ENCODE results near the gene TPPP2. TPM values are rescaled to one million over a fixed set of nuclear protein-coding genes. Genes with fewer than 3 reads are reported as not detected.
A peak's percentile ranks its signal among the peaks of the same experiment; 100 is the strongest.

Gene TPPP2
- total and polyA plus RNA-seq, 2 donors (not counting 1 experiment from before 2014, with no cell fraction given) = not detected

- H3K36me3 ChIP-seq (replicated peaks in 1 of 2; ENCODE audit: control extremely low read depth in 1 of 2, control insufficient read depth in 1 of 2, extremely low read depth in 1 of 2, insufficient read depth in 2 of 2, low read length in 1 of 2) = no peaks in the 10 kb centered on the region
- H2AFZ ChIP-seq (ENCODE audit: insufficient read depth, low read depth, low read length, poor library complexity, severe bottlenecking) = no peak overlapping the region
- H3K27ac Mint-ChIP-seq = no peak overlapping the region
- no peak for DNase-seq
- intact Hi-C loops (cut with micrococcal nuclease) = no loop called here
- peaks cover 12 to 23% of the 10 kb centered on the region in 2 donors for H3K4me1 ChIP-seq (ENCODE audit: control insufficient read depth in 2 of 2, insufficient read depth in 2 of 2, low read length in 2 of 2)
- H3K27ac ChIP-seq (ENCODE audit: low read length in 2 of 2) = no peak overlapping the region
- TF ChIP-seq EZH2 (IDR thresholded peaks at IDR 0.05; ENCODE audit: borderline replicate concordance, insufficient read depth, low read depth, low read length, poor library complexity, severe bottlenecking) = no peak
- no peak for TF ChIP-seq CTCF (IDR thresholded peaks at IDR 0.05)
- peak overlapping the region; percentile 93 for H3K4me3 Mint-ChIP-seq
- ATAC-seq (ENCODE audit: low read depth) = no peak
- H3K9ac ChIP-seq (ENCODE audit: low read length) = no peak overlapping the region
- no peaks in the 10 kb centered on the region for H3K9me3 ChIP-seq (ENCODE audit: control extremely low read depth in 1 of 3, control insufficient read depth in 2 of 3, insufficient read depth in 1 of 3, low read length in 2 of 3)
- H3K4me1 Mint-ChIP-seq = peaks cover 19% of the 10 kb centered on the region
- no peak overlapping the region for H3K4me3 ChIP-seq (ENCODE audit: control extremely low read depth in 1 of 5, extremely low read depth in 1 of 5, insufficient read depth in 1 of 5, low read depth in 2 of 5, low read length in 4 of 5)
- POLR2A ChIA-PET = no interaction called here
- peak overlapping the region; percentile 99 for H3K4me2 ChIP-seq (replicated peaks; ENCODE audit: low read depth, low read length, poor library complexity, severe bottlenecking)
- CTCF ChIA-PET = interaction anchor here (1.0 to 2.9 kb wide), 5 partner anchors 8 to 81 kb away, joined by 3 to 23 read pairs (median 9); no protein-coding TSS in a partner anchor
- H3K27me3 ChIP-seq (replicated peaks in 1 of 4; ENCODE audit: control extremely low read depth in 1 of 4, control insufficient read depth in 3 of 4, insufficient read depth in 4 of 4, low read length in 3 of 4) = peaks cover 0 to 30% (median 8%) of the 10 kb centered on the region in 4 experiments
- 70% methylated on average over 6 of the region's 7 CpGs for WGBS (ENCODE audit: insufficient coverage)
- no peaks in the 10 kb centered on the region for H3K9me3 Mint-ChIP-seq (ENCODE audit: insufficient read depth)
- H3K27me3 Mint-ChIP-seq = peaks cover 19% of the 10 kb centered on the region
- no peaks in the 10 kb centered on the region for H4K20me1 ChIP-seq (ENCODE audit: control insufficient read depth, insufficient read depth, low read length, poor library complexity, severe bottlenecking)
- H3K79me2 ChIP-seq (ENCODE audit: control insufficient read depth, insufficient read depth, low read length) = no peaks in the 10 kb centered on the region
Measured at GRCh38 chr14:21023174-21023573, 6.8 kb upstream of the TPPP2 start.

GRCh38 chr14:21023817-21024584 lies 6.0 kb upstream of the TPPP2 start:
- H3K4me1 Mint-ChIP-seq = peaks cover 19% of the 10 kb centered on the region
- peak overlapping the region; percentile 78 for H3K9ac ChIP-seq (ENCODE audit: low read length)
- peaks cover 0 to 30% (median 8%) of the 10 kb centered on the region in 4 experiments for H3K27me3 ChIP-seq (replicated peaks in 1 of 4; ENCODE audit: control extremely low read depth in 1 of 4, control insufficient read depth in 3 of 4, insufficient read depth in 4 of 4, low read length in 3 of 4)
- WGBS (ENCODE audit: insufficient coverage) = 46% methylated on average over 6 of the region's 17 CpGs
- TF ChIP-seq CTCF (IDR thresholded peaks at IDR 0.05) (no peak), EZH2 (IDR thresholded peaks at IDR 0.05; ENCODE audit: borderline replicate concordance, insufficient read depth, low read depth, low read length, poor library complexity, severe bottlenecking) (no peak)
- ATAC-seq (ENCODE audit: low read depth) (no peak), DNase-seq (peak; percentile 34)
- peaks cover 12 to 23% of the 10 kb centered on the region in 2 donors for H3K4me1 ChIP-seq (ENCODE audit: control insufficient read depth in 2 of 2, insufficient read depth in 2 of 2, low read length in 2 of 2)
- peak overlapping the region; percentile 99 for H3K4me2 ChIP-seq (replicated peaks; ENCODE audit: low read depth, low read length, poor library complexity, severe bottlenecking)
- H3K9me3 ChIP-seq (ENCODE audit: control extremely low read depth in 1 of 3, control insufficient read depth in 2 of 3, insufficient read depth in 1 of 3, low read length in 2 of 3) = no peaks in the 10 kb centered on the region
- peak overlapping the region; percentile 97 for H2AFZ ChIP-seq (ENCODE audit: insufficient read depth, low read depth, low read length, poor library complexity, severe bottlenecking)
- H3K27ac Mint-ChIP-seq = peak overlapping the region; percentile 67
- no peaks in the 10 kb centered on the region for H3K9me3 Mint-ChIP-seq (ENCODE audit: insufficient read depth)
- H3K4me3 ChIP-seq (ENCODE audit: control extremely low read depth in 1 of 5, extremely low read depth in 1 of 5, insufficient read depth in 1 of 5, low read depth in 2 of 5, low read length in 4 of 5) = peak overlapping the region in 4 of 5 experiments; percentile 69 to 86 (median 80)
- no peaks in the 10 kb centered on the region for H3K36me3 ChIP-seq (replicated peaks in 1 of 2; ENCODE audit: control extremely low read depth in 1 of 2, control insufficient read depth in 1 of 2, extremely low read depth in 1 of 2, insufficient read depth in 2 of 2, low read length in 1 of 2)
- POLR2A ChIA-PET = interaction anchor here (0.7 kb wide), 1 partner anchor 47 kb away, joined by 3 read pairs; no protein-coding TSS in a partner anchor
- peaks cover 19% of the 10 kb centered on the region for H3K27me3 Mint-ChIP-seq
- H3K4me3 Mint-ChIP-seq = peak overlapping the region; percentile 93
- CTCF ChIA-PET = interaction anchor here (1.0 to 2.9 kb wide), 5 partner anchors 8 to 80 kb away, joined by 3 to 23 read pairs (median 9); no protein-coding TSS in a partner anchor
- H3K79me2 ChIP-seq (ENCODE audit: control insufficient read depth, insufficient read depth, low read length) = no peaks in the 10 kb centered on the region
- intact Hi-C loops (cut with micrococcal nuclease) = loop anchor here (2.0 kb wide), 3 partner anchors 47 to 81 kb away; partner anchors contain the start of gene ARHGEF40
- no peak overlapping the region for H3K27ac ChIP-seq (ENCODE audit: low read length in 2 of 2)
- no peaks in the 10 kb centered on the region for H4K20me1 ChIP-seq (ENCODE audit: control insufficient read depth, insufficient read depth, low read length, poor library complexity, severe bottlenecking)

Data from B cell (primary cell).